Measurements from ENCODE around the gene PUS7.
"Not testable (repeated sequence)": the region's sequence is repeated elsewhere in the genome, so short reads cannot be mapped to it uniquely, and the experiment has no call there.

PUS7 gene

GRCh38 chr7:105444342-105444987, 77.6 kb downstream of the PUS7 start:
- no peak for DNase-seq

- not testable (repeated sequence) for DNase-seq
Observed at GRCh38 chr7:105442214-105442613, 79.9 kb downstream of the PUS7 start.

GRCh38 chr7:105439174-105439893, 82.7 kb downstream of the PUS7 start:
- DNase-seq, result peak in 1 of 2 experiments; percentile 35

GRCh38 chr7:105438847-105439173, 83.3 kb downstream of the PUS7 start:
- DNase-seq, result no peak

- no peak for DNase-seq
Observed at GRCh38 chr7:105438254-105438653, 83.8 kb downstream of the PUS7 start.

- DNase-seq, result not testable (repeated sequence)
Observed at GRCh38 chr7:105437356-105437755, 84.7 kb downstream of the PUS7 start.

GRCh38 chr7:105429746-105430612, 92.1 kb downstream of the PUS7 start:
- DNase-seq, result peak; percentile 42 to 47

GRCh38 chr7:105426606-105427146, 95.4 kb downstream of the PUS7 start:
- no peak for DNase-seq

- DNase-seq, result no peak
Observed at GRCh38 chr7:105423987-105424386, 98.1 kb downstream of the PUS7 start.

- peak; percentile 34 to 41 for DNase-seq
Observed at GRCh38 chr7:105413887-105414437, 108.1 kb downstream of the PUS7 start.

GRCh38 chr7:105410774-105411173, 111.3 kb downstream of the PUS7 start:
- not testable (repeated sequence) for DNase-seq

GRCh38 chr7:105409775-105410174, 112.3 kb downstream of the PUS7 start:
- DNase-seq, result not testable (repeated sequence)

GRCh38 chr7:105408791-105409410, 113.2 kb downstream of the PUS7 start:
- DNase-seq, result no peak
